GM18526 (cell line): Measurements from ENCODE around the gene ARL6.
A peak's percentile ranks its signal among the peaks of the same experiment; 100 is the strongest.

Source experiments
- POLR2A ChIP-seq: IDR thresholded peaks from 3 replicates; pipeline ENCODE4 v1.6.1; 2011; ENCODE audit not compliant: insufficient read length; ENCODE audit errors: extremely low read depth

The ARL6 gene

GRCh38 chr3:97764407-97765238 lies at the start of gene ARL6:
Gene ARL6, plus strand, starts transcription at chr3:97764758. Its CDS starts 3,350 bp downstream, at chr3:97768108.
- TF ChIP-seq POLR2A: peak; percentile 58

- TF ChIP-seq POLR2A: no peak
These were observed 45.3 kb upstream of the ARL6 start for GRCh38 chr3:97719156-97719821.

GRCh38 chr3:97720417-97720816 lies 44.1 kb upstream of the ARL6 start:
- no peak for TF ChIP-seq POLR2A

GRCh38 chr3:97721446-97721845 lies 43.1 kb upstream of the ARL6 start:
- TF ChIP-seq POLR2A: no peak

- TF ChIP-seq POLR2A: no peak
These were observed 27.6 kb upstream of the ARL6 start for GRCh38 chr3:97736928-97737327.

GRCh38 chr3:97738761-97739160 lies 25.8 kb upstream of the ARL6 start:
- no peak for TF ChIP-seq POLR2A

GRCh38 chr3:97742036-97742435 lies 22.5 kb upstream of the ARL6 start:
- TF ChIP-seq POLR2A: no peak

GRCh38 chr3:97744289-97744688 lies 20.3 kb upstream of the ARL6 start:
- TF ChIP-seq POLR2A: no peak

- TF ChIP-seq POLR2A: no peak
These were observed 762 bp upstream of the ARL6 start for GRCh38 chr3:97763586-97764406.

GRCh38 chr3:97765336-97765735 lies 778 bp downstream of the ARL6 start:
- TF ChIP-seq POLR2A: no peak

GRCh38 chr3:97772926-97773325 lies 8.4 kb downstream of the ARL6 start:
- TF ChIP-seq POLR2A: no peak

- TF ChIP-seq POLR2A: no peak
These were observed 13.6 kb downstream of the ARL6 start for GRCh38 chr3:97778152-97778551.

- no peak for TF ChIP-seq POLR2A
These were observed 29.0 kb downstream of the ARL6 start for GRCh38 chr3:97793420-97794019.

GRCh38 chr3:97795951-97796350 lies 31.4 kb downstream of the ARL6 start:
- TF ChIP-seq POLR2A: no peak

GRCh38 chr3:97804471-97804870 lies 39.9 kb downstream of the ARL6 start:
- no peak for TF ChIP-seq POLR2A
